Measurements from ENCODE around the gene TTLL10.

DNA sequence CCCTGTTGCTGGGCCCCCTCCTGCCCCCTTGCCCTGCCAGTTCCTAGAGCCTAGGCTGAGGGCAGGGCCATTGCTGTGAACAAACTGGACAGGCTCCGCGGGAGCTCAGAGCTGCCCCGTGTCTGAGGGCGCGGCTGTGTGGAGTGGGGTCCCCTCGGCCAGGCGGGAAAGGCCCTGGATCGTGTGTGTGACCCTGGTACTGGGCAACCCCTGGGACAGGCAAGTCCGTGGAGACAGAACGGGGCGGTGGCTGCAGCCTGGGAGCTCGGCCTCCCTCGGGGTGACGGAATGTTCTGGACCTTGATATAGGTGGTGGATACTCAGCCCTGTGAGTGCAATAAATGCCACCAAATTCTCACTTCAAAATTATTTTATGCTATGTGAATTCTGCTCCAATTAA lies 30.0 kb upstream of the TTLL10 start:
- TF ChIP-seq EZH2 (IDR thresholded peaks at IDR 0.05; ENCODE audit: borderline replicate concordance, insufficient read depth, low read length, poor library complexity, severe bottlenecking): no peak
- TF ChIP-seq SMC3 (conservative IDR thresholded peaks at IDR 0.05; ENCODE audit: poor library complexity): no peak
- TF ChIP-seq, protein P1, sequence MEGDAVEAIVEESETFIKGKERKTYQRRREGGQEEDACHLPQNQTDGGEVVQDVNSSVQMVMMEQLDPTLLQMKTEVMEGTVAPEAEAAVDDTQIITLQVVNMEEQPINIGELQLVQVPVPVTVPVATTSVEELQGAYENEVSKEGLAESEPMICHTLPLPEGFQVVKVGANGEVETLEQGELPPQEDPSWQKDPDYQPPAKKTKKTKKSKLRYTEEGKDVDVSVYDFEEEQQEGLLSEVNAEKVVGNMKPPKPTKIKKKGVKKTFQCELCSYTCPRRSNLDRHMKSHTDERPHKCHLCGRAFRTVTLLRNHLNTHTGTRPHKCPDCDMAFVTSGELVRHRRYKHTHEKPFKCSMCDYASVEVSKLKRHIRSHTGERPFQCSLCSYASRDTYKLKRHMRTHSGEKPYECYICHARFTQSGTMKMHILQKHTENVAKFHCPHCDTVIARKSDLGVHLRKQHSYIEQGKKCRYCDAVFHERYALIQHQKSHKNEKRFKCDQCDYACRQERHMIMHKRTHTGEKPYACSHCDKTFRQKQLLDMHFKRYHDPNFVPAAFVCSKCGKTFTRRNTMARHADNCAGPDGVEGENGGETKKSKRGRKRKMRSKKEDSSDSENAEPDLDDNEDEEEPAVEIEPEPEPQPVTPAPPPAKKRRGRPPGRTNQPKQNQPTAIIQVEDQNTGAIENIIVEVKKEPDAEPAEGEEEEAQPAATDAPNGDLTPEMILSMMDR (IDR thresholded peaks at IDR 0.05; ENCODE audit: poor library complexity, severe bottlenecking): no peak
- TF ChIP-seq TAF1 (IDR thresholded peaks at IDR 0.05; ENCODE audit: low read depth): no peak
- TF ChIP-seq EP300 (conservative IDR thresholded peaks at IDR 0.05; ENCODE audit: poor library complexity, severe bottlenecking): no peak
- TF ChIP-seq POLR2AphosphoS5 (IDR thresholded peaks at IDR 0.05): no peak
- no peak for TF ChIP-seq RAD21 (conservative IDR thresholded peaks at IDR 0.05)
